Keratinocyte (primary cell): Measurements from ENCODE around the gene PAX3.

Experiments
- CTCF ChIP-seq, 3 experiments: IDR thresholded peaks in 1 of 3; conservative IDR thresholded peaks in 1 of 3; optimal IDR thresholded peaks in 1 of 3; 2 replicates in 2 of 3; 3 replicates in 1 of 3; pipeline versions ENCODE3 to v1.5.1; 2011; ENCODE audit warnings: low read length in 3 of 3, mild to moderate bottlenecking in 3 of 3, moderate library complexity in 2 of 3, control low read depth in 1 of 3, inconsistent platforms in 1 of 3; ENCODE audit not compliant: insufficient read depth in 2 of 3; ENCODE audit errors: extremely low read depth in 1 of 3
- EZH2 ChIP-seq: IDR thresholded peaks from one replicate; pipeline ENCODE4 v1.6.1; 2012; ENCODE audit warnings: inconsistent platforms, mild to moderate bottlenecking, low read length, moderate library complexity

GRCh38 chr2:222334914-222335313, 36.1 kb upstream of the PAX3 start:
- TF ChIP-seq EZH2 (no peak), CTCF (optimal IDR thresholded peaks at IDR 0.05 in 1 of 3, IDR thresholded peaks at IDR 0.05 in 1 of 3, conservative IDR thresholded peaks at IDR 0.05 in 1 of 3; ENCODE audit: extremely low read depth in 1 of 3, insufficient read depth in 2 of 3, low read length in 3 of 3) (no peak)
